A549 (cell line): ENCODE data around the gene GPS2. TPM values are rescaled to one million over a fixed set of nuclear protein-coding genes. Genes with fewer than 3 reads are reported as not detected.

Experiments used
- ATAC-seq, 2 experiments: fragments of 200-7000 bp in 1 of 2; fragments of >200 bp in 1 of 2; cut with Nextera tagmentation in 1 of 2; cut with Tn5 transposase in 1 of 2; 3 replicates each; pipeline versions ENCODE4 v1.8.0 to v1.9.1; 2018 to 2020; ENCODE audit warnings: mild to moderate bottlenecking in 1 of 2, moderate library complexity in 1 of 2
- CTCF ChIA-PET: fragments of 300-600 bp; sonication (Branson Sonifier 250); formaldehyde crosslinking; extraction: SDS; loops from one replicate; lab custom pipeline; 2021; ENCODE audit warnings: antibody characterized with exemption, inconsistent platforms; lab: Yijun Ruan, JAX
- POLR2A ChIA-PET: fragments of 350-600 bp; formaldehyde crosslinking; extraction: SDS; loops from one replicate; lab custom pipeline; 2021; ENCODE audit warnings: antibody characterized with exemption, inconsistent platforms; lab: Yijun Ruan, JAX
- DNase-seq, 2 experiments: peaks; one replicate each; pipeline versions ENCODE4 v3.0.0 to v3.0.0-alpha.2; 2011 to 2016; ENCODE audit warnings: low read depth in 1 of 2, low spot score in 1 of 2
- FAIRE-seq: peaks from 2 replicates; lab custom pipeline; 2011; peaks lifted over from hg19 to GRCh38; lab: Jason Lieb, UNC
- H3K27ac ChIP-seq, 2 experiments: fragments of >200 bp; sonication (Bioruptor Twin); formaldehyde crosslinking; 3 replicates each; pipeline ENCODE4 v1.5.1; 2016 to 2017
- H3K4me1 ChIP-seq: fragments of >200 bp; sonication (Bioruptor Twin); formaldehyde crosslinking; 3 replicates; pipeline ENCODE4 v1.6.1; 2016
- H3K4me2 ChIP-seq: fragments of >200 bp; sonication (Bioruptor Twin); formaldehyde crosslinking; 3 replicates; pipeline ENCODE4 v1.6.1; 2016
- H3K4me3 ChIP-seq: fragments of >200 bp; sonication (Bioruptor Twin); formaldehyde crosslinking; 3 replicates; pipeline ENCODE4 v1.5.1; 2016
- H3K9me3 ChIP-seq: fragments of >200 bp; sonication (Bioruptor Twin); formaldehyde crosslinking; 3 replicates; pipeline ENCODE4 v1.6.1; 2016
- CBX8 ChIP-seq: fragments of 200-600 bp; sonication (generic); IDR thresholded peaks from 2 replicates; pipeline ENCODE4 v1.6.1; 2016
- CHD2 ChIP-seq: fragments of 150-350 bp; IDR thresholded peaks from 2 replicates; pipeline ENCODE4 v1.6.1; 2014; ENCODE audit warnings: low read length; ENCODE audit not compliant: partially characterized antibody
- CHD4 ChIP-seq: fragments of 200-600 bp; sonication (generic); IDR thresholded peaks from 2 replicates; pipeline ENCODE4 v1.6.1; 2016; ENCODE audit warnings: antibody characterized with exemption, mild to moderate bottlenecking, borderline replicate concordance
- EHF ChIP-seq: fragments of 250-450 bp; sonication (Bioruptor Pico); IDR thresholded peaks from 2 replicates; pipeline ENCODE4 v1.5.0; 2020; ENCODE audit warnings: mild to moderate bottlenecking
- EP300 ChIP-seq, 2 experiments: fragments of >200 bp; sonication (Bioruptor Twin); formaldehyde crosslinking; IDR thresholded peaks; 2 replicates in 1 of 2; 3 replicates in 1 of 2; pipeline ENCODE4 v1.6.1; 2016 to 2017
- ESRRA ChIP-seq: fragments of 150-350 bp; IDR thresholded peaks from 2 replicates; pipeline ENCODE4 v1.6.1; 2014; ENCODE audit warnings: mild to moderate bottlenecking, low read length, borderline replicate concordance
- HDAC2 ChIP-seq: fragments of 200-600 bp; sonication (generic); IDR thresholded peaks from 2 replicates; pipeline ENCODE4 v1.6.1; 2016
- HOXA7 ChIP-seq: fragments of 250-450 bp; sonication (Bioruptor Pico); IDR thresholded peaks from 2 replicates; pipeline ENCODE4 v1.5.0; 2020; ENCODE audit warnings: mild to moderate bottlenecking, moderate library complexity
- HOXB13 ChIP-seq: fragments of 250-450 bp; sonication (Bioruptor Pico); IDR thresholded peaks from 2 replicates; pipeline ENCODE4 v1.5.0; 2020; ENCODE audit warnings: low read depth, mild to moderate bottlenecking, moderate library complexity
- MAZ ChIP-seq: fragments of 150-350 bp; IDR thresholded peaks from 2 replicates; pipeline ENCODE4 v1.6.1; 2014; ENCODE audit warnings: antibody characterized with exemption, low read depth, low read length, borderline replicate concordance
- MYC ChIP-seq: IDR thresholded peaks from 2 replicates; pipeline ENCODE4 v1.6.1; 2012; ENCODE audit warnings: mild to moderate bottlenecking, inconsistent platforms, low read length, improper control_type of control experiment, borderline replicate concordance
- NPAS2 ChIP-seq: fragments of 250-450 bp; sonication (Bioruptor Pico); IDR thresholded peaks from 2 replicates; pipeline ENCODE4 v1.8.0; 2022; ENCODE audit warnings: mild to moderate bottlenecking, moderate library complexity, borderline replicate concordance
- NR3C1 ChIP-seq: fragments of >200 bp; sonication (Bioruptor Twin); formaldehyde crosslinking; IDR thresholded peaks from 3 replicates; pipeline ENCODE4 v1.6.1; 2017
- PHF8 ChIP-seq: fragments of 200-600 bp; sonication (generic); IDR thresholded peaks from 2 replicates; pipeline ENCODE4 v1.6.1; 2016; ENCODE audit warnings: low read depth, mild to moderate bottlenecking, antibody characterized with exemption, moderate library complexity, borderline replicate concordance
- POLR2A ChIP-seq: IDR thresholded peaks from 2 replicates; pipeline ENCODE4 v1.6.1; 2012; ENCODE audit warnings: mild to moderate bottlenecking, low read length
- RAD21 ChIP-seq, 2 experiments: fragments of >200 bp in 1 of 2; sonication (Bioruptor Twin) in 1 of 2; formaldehyde crosslinking in 1 of 2; IDR thresholded peaks in 1 of 2; conservative IDR thresholded peaks in 1 of 2; 2 replicates in 1 of 2; 3 replicates in 1 of 2; pipeline ENCODE4 v1.6.1; 2012 to 2018; ENCODE audit warnings: inconsistent platforms in 1 of 2
- RARB ChIP-seq: fragments of 250-450 bp; sonication (Bioruptor Pico); IDR thresholded peaks from 2 replicates; pipeline ENCODE4 v1.8.0; 2021; ENCODE audit warnings: mild to moderate bottlenecking, moderate library complexity
- RFX5 ChIP-seq: fragments of 450-650 bp; IDR thresholded peaks from 2 replicates; pipeline ENCODE4 v1.7.1; 2014; ENCODE audit warnings: antibody characterized with exemption, mild to moderate bottlenecking, moderate library complexity
- SREBF2 ChIP-seq: fragments of 450-650 bp; IDR thresholded peaks from 2 replicates; pipeline ENCODE4 v1.6.1; 2014; ENCODE audit warnings: mild to moderate bottlenecking, moderate library complexity
- ZC3H11A ChIP-seq: fragments of 450-650 bp; IDR thresholded peaks from 2 replicates; pipeline ENCODE4 v1.6.1; 2014; ENCODE audit warnings: antibody characterized with exemption, mild to moderate bottlenecking
- ZSCAN20 ChIP-seq: fragments of 250-450 bp; sonication (Bioruptor Pico); IDR thresholded peaks from 2 replicates; pipeline ENCODE4 v1.8.0; 2022; ENCODE audit warnings: mild to moderate bottlenecking, moderate library complexity
- WGBS: methylation state at CpG from one replicate; pipeline ENCODE4 v1.1.6; 2017; ENCODE audit errors: missing lambda C conversion rate; 5-methylcytosine and 5-hydroxymethylcytosine counted together
- polyA plus RNA-seq, 4 experiments: library from polyadenylated mRNA; depleted of rRNA in 3 of 4; stranded (reverse); fragments of >200 nt; fragmentation: RNase III in 1 of 4; extraction: RNeasy Plus Mini Kit Qiagen cat#74134 plus additional on column Dnase treatment in 1 of 4; gene quantifications; 2 replicates in 3 of 4; 3 replicates in 1 of 4; pipeline ENCODE4 v1.2.3, GENCODE V29; 2011 to 2017
- TF ChIP-seq, protein P1 (sequence below): fragments of >200 bp; sonication (Bioruptor Twin); formaldehyde crosslinking; IDR thresholded peaks from 3 replicates; pipeline ENCODE4 v1.6.1; 2016
- TF ChIP-seq, protein P2 (sequence below): fragments of 250-450 bp; sonication (Bioruptor Pico); IDR thresholded peaks from 2 replicates; pipeline ENCODE4 v1.5.0; 2021; ENCODE audit warnings: mild to moderate bottlenecking, moderate library complexity, borderline replicate concordance
- TF ChIP-seq, protein P3 (sequence below): fragments of 150-350 bp; IDR thresholded peaks from 2 replicates; pipeline ENCODE4 v1.6.1; 2014; ENCODE audit warnings: low read depth, mild to moderate bottlenecking, low read length
- TF ChIP-seq, protein P4 (sequence below): fragments of 450-650 bp; IDR thresholded peaks from 2 replicates; pipeline ENCODE4 v1.6.1; 2014; ENCODE audit warnings: antibody characterized with exemption
- TF ChIP-seq, protein P5 (sequence below): fragments of 250-450 bp; sonication (Bioruptor Pico); IDR thresholded peaks from 2 replicates; pipeline ENCODE4 v1.5.0; 2020; ENCODE audit warnings: low read depth, mild to moderate bottlenecking, moderate library complexity
- TF ChIP-seq, protein P6 (sequence below): fragments of >200 bp; sonication (Bioruptor Twin); formaldehyde crosslinking; IDR thresholded peaks from 3 replicates; pipeline ENCODE4 v1.5.1; 2016

Gene GPS2
- polyA plus RNA-seq, 2 of the 4 experiments (the other 2 are of a cell fraction): 61.7 to 158 TPM

DNA sequence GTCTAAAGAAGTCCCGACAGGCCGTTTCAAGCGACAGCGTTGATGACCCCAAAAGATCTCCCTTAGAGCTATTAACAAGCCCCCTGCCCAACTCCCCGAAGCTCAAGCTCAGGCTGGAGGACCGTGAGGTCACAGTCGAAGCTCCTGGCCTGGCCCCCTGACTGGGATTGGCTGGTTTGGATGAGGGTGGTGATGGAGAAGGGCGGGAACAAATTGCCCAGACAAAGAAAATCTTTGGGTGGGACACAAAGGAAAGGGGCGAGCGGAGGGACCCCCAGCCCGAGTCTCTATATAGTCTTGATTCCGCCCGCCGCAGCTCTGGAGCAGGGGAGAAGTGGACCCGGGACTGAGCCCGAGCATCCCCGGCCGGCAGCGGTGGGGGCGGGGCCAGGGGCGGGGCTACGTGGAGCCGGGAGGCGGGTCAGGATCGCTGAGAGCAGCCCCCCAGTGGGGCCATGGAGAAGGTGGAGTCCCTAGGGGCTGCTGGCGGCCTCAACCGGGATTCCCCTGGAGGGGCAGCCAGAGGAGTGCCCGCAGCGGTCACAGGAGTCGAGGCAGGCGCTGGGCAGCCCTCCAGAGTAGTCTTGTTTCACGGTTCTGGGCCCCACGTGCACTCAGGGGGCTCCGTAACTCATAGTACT, 15.0 kb upstream of the GPS2 start:
- Histone ChIP-seq H3K4me3 (peak overlapping the region; percentile 81), H3K4me1 (peaks cover 15% of the 10 kb centered on the region; the same call in 2 of the 3 replicates), H3K4me2 (peak overlapping the region; percentile 56), H3K27ac (peak overlapping the region; percentile 89 to 98), H3K9me3 (no peaks in the 10 kb centered on the region)
- peak; percentile 85 to 92 for ATAC-seq
- POLR2A ChIA-PET: interaction anchor here (0.9 to 1.6 kb wide), 11 partner anchors 10 to 230 kb away, joined by 3 to 22 read pairs (median 5); partner anchors contain the start of genes GPS2, PLSCR3 and TMEM256
- peak; percentile 90 to 100 for DNase-seq
- FAIRE-seq: no peak
- CTCF ChIA-PET: interaction anchor here (0.9 to 23.9 kb wide), 12 partner anchors 12 to 284 kb away, joined by 3 to 433 read pairs (median 6); partner anchors contain the start of genes ACAP1, KCTD11, SENP3 and SLC2A4
- 2% methylated on average over 24 of the region's 34 CpGs for WGBS
- TF ChIP-seq PHF8 (0 out of 2 replicates have a peak, but pooled peaks have one; percentile 8), POLR2A (peak; percentile 37; the same call in 1 of the 2 replicates), SREBF2 (no peak), ZC3H11A (no peak), MYC (0 out of 2 replicates have a peak, but pooled peaks have one; percentile 17), RAD21 (conservative IDR thresholded peaks at IDR 0.05 in 1 of 2, IDR thresholded peaks at IDR 0.05 in 1 of 2) (no peak)
- TF ChIP-seq, protein P1, sequence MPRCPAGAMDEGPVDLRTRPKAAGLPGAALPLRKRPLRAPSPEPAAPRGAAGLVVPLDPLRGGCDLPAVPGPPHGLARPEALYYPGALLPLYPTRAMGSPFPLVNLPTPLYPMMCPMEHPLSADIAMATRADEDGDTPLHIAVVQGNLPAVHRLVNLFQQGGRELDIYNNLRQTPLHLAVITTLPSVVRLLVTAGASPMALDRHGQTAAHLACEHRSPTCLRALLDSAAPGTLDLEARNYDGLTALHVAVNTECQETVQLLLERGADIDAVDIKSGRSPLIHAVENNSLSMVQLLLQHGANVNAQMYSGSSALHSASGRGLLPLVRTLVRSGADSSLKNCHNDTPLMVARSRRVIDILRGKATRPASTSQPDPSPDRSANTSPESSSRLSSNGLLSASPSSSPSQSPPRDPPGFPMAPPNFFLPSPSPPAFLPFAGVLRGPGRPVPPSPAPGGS: 0 out of 3 replicates have a peak, but pooled peaks have one; percentile 22
- TF ChIP-seq, protein P2, sequence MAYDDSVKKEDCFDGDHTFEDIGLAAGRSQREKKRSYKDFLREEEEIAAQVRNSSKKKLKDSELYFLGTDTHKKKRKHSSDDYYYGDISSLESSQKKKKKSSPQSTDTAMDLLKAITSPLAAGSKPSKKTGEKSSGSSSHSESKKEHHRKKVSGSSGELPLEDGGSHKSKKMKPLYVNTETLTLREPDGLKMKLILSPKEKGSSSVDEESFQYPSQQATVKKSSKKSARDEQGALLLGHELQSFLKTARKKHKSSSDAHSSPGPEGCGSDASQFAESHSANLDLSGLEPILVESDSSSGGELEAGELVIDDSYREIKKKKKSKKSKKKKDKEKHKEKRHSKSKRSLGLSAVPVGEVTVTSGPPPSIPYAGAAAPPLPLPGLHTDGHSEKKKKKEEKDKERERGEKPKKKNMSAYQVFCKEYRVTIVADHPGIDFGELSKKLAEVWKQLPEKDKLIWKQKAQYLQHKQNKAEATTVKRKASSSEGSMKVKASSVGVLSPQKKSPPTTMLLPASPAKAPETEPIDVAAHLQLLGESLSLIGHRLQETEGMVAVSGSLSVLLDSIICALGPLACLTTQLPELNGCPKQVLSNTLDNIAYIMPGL (CRISPR knock-in tag): no peak

DNA sequence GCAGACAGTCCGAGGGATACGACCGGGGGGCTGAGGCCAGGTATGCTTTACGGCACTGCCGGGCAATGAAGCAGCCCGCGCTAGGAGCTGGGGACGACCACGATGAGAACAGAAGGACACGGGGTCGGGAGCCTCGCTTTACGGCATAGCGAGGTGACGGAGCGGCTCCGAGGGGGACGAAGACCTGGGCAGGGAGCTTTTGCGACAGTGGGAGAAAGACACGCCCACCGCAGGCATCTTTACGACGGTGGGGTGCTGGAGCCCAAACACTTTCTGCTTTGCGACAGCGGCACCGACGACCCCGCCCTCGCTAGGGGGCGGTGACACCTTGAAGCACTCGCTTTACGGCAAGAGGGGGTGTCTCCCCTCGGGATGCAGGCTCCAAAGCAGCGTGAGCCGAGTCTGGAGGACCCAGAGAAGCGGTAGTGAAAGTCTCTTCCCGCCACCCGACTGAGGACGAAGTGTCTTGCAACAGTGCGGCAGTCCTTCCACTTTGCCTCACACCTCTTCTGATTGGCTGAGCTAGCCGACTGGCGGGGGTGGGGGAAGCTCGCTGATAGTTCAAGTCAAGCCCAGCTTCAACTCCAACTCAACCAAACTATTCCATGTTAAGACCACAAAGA, 14.3 kb upstream of the GPS2 start:
- H3K4me1 ChIP-seq: peaks cover 15% of the 10 kb centered on the region; the same call in 2 of the 3 replicates
- peak overlapping the region; percentile 81 for H3K4me3 ChIP-seq
- peak overlapping the region; percentile 56 for H3K4me2 ChIP-seq
- FAIRE-seq (peak; percentile 89), DNase-seq (peak; percentile 99 to 100), ATAC-seq (peak; percentile 62 to 82)
- ChIA-PET POLR2A (interaction anchor here (0.9 to 1.6 kb wide), 12 partner anchors 9 to 231 kb away, joined by 3 to 22 read pairs (median 5); partner anchors contain the start of genes GPS2, PLSCR3 and TMEM256), CTCF (interaction anchor here (1.0 to 23.9 kb wide), 11 partner anchors 9 to 284 kb away, joined by 3 to 433 read pairs (median 7); partner anchors contain the start of genes ACAP1, KCTD11, SENP3 and SLC2A4)
- H3K9me3 ChIP-seq: no peaks in the 10 kb centered on the region
- WGBS: under 1% methylated on average over 38 of the region's 43 CpGs
- peak overlapping the region; percentile 89 to 98 for H3K27ac ChIP-seq
- TF ChIP-seq CBX8 (no peak), ZSCAN20 (no peak), EP300 (IDR thresholded peaks at IDR 0.05) (no peak), ESRRA (no peak), HDAC2 (no peak), MAZ (peak; percentile 7; the same call in 1 of the 2 replicates), CHD2 (no peak), RFX5 (no peak), HOXA7 (CRISPR knock-in tag) (no peak), EHF (no peak), NPAS2 (CRISPR knock-in tag) (no peak), RARB (CRISPR knock-in tag) (no peak), NR3C1 (no peak), HOXB13 (no peak), CHD4 (no peak)
- TF ChIP-seq, protein P3, sequence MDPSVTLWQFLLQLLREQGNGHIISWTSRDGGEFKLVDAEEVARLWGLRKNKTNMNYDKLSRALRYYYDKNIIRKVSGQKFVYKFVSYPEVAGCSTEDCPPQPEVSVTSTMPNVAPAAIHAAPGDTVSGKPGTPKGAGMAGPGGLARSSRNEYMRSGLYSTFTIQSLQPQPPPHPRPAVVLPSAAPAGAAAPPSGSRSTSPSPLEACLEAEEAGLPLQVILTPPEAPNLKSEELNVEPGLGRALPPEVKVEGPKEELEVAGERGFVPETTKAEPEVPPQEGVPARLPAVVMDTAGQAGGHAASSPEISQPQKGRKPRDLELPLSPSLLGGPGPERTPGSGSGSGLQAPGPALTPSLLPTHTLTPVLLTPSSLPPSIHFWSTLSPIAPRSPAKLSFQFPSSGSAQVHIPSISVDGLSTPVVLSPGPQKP: no peak
- TF ChIP-seq, protein P4, sequence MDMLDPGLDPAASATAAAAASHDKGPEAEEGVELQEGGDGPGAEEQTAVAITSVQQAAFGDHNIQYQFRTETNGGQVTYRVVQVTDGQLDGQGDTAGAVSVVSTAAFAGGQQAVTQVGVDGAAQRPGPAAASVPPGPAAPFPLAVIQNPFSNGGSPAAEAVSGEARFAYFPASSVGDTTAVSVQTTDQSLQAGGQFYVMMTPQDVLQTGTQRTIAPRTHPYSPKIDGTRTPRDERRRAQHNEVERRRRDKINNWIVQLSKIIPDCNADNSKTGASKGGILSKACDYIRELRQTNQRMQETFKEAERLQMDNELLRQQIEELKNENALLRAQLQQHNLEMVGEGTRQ: peak; percentile 29; the same call in 1 of the 2 replicates
- TF ChIP-seq, protein P5, sequence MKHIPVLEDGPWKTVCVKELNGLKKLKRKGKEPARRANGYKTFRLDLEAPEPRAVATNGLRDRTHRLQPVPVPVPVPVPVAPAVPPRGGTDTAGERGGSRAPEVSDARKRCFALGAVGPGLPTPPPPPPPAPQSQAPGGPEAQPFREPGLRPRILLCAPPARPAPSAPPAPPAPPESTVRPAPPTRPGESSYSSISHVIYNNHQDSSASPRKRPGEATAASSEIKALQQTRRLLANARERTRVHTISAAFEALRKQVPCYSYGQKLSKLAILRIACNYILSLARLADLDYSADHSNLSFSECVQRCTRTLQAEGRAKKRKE (CRISPR knock-in tag): no peak
- TF ChIP-seq, protein P6, sequence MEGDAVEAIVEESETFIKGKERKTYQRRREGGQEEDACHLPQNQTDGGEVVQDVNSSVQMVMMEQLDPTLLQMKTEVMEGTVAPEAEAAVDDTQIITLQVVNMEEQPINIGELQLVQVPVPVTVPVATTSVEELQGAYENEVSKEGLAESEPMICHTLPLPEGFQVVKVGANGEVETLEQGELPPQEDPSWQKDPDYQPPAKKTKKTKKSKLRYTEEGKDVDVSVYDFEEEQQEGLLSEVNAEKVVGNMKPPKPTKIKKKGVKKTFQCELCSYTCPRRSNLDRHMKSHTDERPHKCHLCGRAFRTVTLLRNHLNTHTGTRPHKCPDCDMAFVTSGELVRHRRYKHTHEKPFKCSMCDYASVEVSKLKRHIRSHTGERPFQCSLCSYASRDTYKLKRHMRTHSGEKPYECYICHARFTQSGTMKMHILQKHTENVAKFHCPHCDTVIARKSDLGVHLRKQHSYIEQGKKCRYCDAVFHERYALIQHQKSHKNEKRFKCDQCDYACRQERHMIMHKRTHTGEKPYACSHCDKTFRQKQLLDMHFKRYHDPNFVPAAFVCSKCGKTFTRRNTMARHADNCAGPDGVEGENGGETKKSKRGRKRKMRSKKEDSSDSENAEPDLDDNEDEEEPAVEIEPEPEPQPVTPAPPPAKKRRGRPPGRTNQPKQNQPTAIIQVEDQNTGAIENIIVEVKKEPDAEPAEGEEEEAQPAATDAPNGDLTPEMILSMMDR: no peak
